Stimulated activated CD8-positive, alpha-beta memory T cell treated with anti-CD3 and anti-CD28 coated beads, Interleukin-4, amount 100 ng/mL, for 4 hours (primary cell): Measurements from ENCODE around the gene PPP1R12C.

Source experiments
- DNase-seq, 2 donors: peaks; one replicate each; pipeline ENCODE4 v3.0.0-alpha.2; 2020; ENCODE audit warnings: low read depth in 2 of 2, low spot score in 1 of 2

Gene PPP1R12C

DNA sequence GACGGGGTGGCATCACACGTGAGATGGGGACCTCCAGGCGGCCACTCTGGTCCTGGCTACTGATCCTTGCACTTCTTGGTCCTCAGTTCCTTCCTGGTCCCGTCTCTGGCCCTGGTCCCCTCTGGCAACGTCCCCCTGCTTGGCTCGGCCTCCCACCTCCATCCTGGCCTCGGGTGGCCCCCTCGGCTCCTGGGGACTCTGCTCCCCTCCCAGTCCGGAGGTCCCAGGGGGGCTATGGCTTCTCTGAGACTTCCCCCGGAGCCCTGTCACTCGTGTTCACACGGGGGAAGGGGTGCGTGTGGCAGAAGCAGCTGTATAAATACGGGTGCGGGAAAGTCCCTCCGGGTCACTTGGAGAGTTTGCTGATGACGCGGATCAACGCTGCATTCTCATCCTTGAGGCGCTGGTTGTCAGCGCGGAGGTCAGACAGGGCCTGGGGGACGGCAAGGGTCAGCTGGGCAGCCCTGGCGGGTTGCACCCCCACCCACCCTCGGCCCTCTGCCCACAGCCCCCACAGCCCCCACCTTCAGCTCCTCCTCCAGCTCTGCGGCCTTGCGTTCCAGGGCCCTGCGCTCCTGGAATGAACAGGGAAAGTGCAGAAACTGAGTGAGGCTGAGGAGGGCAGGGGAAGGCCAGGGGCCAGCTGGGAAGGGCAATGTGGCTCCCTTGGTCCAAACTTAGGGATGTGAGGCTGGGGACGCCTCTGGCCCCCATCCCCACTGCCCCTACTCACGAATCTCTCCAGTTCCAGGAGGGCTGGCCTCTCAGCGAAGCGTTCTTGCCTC lies 26.1 kb downstream of the PPP1R12C start:
- DNase-seq, result no peak

DNA sequence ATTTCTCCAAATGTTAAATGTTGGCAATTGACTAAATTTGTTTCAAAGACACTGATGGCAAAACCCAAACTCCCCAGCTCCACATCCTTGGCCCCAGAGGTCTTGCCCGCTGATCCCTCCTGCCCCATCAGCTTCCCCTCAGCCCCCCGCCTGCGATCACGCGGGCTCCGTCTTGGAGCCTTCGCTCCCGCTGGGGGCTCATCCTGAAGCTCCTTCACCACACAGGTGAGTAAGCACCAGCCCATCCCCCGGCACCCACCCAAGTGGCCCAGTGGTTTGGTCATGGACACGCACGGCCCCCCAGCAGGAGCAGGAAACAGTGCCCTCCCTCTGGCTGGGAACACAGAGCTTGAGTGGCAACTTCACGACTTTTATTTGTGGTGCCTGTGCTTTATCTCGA lies 26.9 kb downstream of the PPP1R12C start:
- DNase-seq, result no peak

DNA sequence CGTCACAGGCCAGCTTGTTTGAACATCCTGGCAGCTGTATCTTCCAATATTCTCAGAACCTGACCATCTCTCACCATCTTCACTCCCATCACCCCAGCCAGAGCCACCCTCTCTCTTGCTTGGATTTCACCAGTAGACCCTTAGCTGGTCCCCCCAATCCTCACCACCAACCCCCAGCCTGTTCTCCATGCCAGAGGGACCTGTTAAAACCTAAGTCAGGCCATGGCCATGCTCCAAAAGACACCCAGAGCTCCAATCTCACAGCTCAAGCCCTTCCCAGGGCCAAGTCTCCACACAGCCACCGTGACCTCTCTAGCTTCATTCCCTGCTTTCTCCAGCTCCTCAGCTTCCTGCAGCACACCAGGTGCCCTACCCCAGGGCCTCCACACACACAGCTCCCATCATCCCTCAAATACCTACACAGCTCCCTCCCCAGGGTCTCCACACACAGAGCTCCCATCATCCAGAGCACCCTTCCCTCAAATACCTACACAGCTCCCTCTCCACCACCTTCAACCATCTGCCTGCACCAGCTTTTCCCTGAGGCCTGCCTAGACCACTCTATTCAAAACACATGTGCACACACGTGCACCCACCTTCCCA lies 28.0 kb downstream of the PPP1R12C start:
- DNase-seq, result no peak

DNA sequence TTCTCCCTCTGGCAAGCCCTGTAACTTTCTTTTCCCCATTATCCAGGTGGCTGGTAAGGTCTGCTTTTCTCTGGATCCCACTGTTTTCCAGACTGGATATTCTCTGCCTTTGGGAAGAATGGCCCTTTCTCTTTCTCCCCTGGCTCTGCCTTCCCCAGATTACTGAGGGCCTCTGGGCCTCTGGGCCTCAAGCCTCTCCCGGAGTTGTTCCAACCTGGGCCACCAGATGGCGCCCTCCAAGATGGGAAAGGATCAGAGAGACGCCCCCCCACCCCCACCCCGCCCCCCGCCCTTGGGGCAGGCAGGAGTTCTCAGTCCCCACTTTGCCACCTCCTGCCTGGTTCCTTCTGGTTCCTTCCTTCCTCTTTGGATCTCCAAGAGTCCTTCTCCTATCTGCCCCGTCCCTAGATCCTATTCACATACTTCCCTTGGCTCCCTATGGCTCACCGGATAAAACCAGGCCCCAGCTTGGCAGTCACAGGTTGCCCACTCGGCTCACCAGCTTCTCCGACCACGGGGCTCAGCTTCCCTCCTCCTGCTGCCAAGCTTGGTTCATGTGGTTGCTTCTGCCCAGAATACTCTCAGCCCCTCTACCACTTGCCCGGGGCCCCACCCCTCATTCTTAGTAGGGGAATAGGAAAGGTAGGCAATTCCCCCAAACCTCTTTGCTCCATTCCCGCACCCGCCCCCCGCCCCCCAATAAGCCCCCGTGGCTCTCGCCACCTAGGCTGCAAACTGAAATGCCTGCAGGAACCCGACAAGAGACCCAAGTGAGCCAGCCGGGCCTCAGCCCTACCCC lies 28.7 kb downstream of the PPP1R12C start:
- DNase-seq, result peak; percentile 39 to 85

DNA sequence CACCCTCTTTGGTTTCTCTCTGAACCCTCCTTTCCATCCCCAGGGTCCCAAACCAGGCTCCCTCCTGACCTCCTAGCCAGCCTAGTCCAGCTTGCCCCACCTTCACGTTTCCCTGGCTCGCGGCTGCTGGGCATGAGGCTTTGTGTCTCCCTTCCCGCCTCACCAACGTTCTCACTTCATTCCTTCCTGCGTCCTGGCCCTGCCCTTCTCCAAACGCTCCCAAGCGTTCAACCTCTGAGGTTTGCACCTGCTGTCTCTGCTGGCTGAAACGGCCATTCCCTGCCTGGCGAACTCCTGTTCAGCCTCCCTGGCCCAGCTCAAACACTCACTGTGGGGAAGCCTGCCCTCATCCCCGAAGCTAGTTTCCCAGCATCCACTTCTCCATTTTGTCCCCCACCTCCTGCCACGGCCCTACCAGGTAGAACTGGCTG lies 29.4 kb downstream of the PPP1R12C start:
- no peak for DNase-seq

DNA sequence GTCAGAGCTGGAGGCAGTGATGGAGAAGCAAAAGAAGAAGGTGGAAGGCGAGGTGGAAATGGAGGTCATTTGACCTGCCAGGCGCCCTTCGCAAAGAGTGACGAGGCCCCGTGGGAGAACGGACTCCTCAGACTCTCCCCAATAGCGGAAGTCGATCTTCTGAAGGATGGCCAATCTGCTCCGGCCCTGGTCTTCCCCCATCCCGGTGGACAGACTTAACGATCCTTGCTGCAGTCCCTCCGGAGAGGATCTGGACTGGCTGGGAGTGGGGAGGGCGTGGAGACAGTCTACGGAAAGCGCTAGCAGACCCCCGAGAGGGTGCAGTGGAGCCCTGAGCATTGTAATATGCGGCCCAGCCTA lies 29.9 kb downstream of the PPP1R12C start:
- DNase-seq, result no peak

GRCh38 chr19:55086730-55087541 lies 30.5 kb downstream of the PPP1R12C start:
- no peak for DNase-seq

GRCh38 chr19:55085923-55086715 lies 31.3 kb downstream of the PPP1R12C start:
- DNase-seq, result no peak

- no peak for DNase-seq
Measured at GRCh38 chr19:55084416-55084815, 33.0 kb downstream of the PPP1R12C start.

- no peak for DNase-seq
Measured at GRCh38 chr19:55083004-55083850, 34.2 kb downstream of the PPP1R12C start.

GRCh38 chr19:55082020-55082851 lies 35.2 kb downstream of the PPP1R12C start:
- DNase-seq, result no peak

DNA sequence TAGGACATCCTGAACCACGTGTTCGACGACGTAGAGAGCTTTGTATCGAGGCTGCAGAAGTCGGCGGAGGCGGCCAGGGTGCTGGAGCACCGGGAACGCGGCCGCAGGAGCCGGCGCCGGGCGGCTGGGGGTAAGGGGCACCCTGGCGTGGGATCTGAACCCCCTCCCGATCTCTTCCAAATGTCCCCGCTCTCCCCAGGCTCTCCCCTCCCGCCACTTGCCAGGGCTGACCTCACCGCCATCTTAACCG lies 35.7 kb downstream of the PPP1R12C start:
- DNase-seq, result no peak

GRCh38 chr19:55080968-55081769 lies 36.3 kb downstream of the PPP1R12C start:
- DNase-seq, result peak; percentile 67 to 71

DNA sequence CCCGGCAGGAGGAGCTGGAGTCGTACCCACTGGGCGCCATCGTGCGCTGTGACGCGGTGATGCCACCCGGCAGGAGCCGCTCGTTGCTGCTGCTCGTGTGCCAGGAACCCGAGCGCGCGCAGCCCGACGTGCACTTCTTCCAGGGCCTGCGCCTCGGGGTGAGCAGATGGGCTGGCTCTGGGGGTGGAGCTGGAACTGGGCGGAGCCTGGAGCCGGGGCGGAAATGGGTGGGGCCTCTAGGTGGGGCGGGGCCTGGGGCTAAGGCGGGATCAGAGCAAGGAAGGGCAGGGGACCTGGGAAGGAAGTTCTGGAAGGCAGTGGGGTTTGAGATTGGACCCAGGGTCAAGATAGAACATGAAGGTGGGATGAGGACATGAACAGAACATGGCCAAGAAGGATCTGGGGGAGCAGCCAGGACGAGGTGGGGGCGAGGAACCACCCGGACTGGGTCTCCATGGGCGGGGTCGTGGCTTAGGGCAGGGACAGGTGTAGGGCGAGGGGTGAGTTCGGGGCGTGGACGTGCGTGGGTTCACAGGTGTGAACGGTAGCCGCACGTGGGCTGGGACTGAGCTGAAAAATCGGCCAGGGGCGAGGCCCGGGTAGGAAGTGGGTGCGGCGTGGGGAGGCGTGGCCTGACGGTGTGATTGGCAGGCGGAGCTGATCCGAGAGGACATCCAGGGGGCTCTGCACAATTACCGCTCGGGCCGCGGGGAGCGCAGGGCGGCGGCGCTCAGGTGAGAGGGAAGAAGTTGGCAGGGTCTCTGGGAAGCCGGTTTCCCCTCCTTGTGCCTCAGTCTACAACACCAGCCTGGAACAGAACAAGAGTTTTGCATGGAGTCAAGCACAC lies 37.1 kb downstream of the PPP1R12C start:
- DNase-seq, result no peak

GRCh38 chr19:55079400-55080038 lies 37.9 kb downstream of the PPP1R12C start:
- DNase-seq, result no peak

GRCh38 chr19:55078996-55079395 lies 38.4 kb downstream of the PPP1R12C start:
- no peak for DNase-seq

GRCh38 chr19:55077106-55077505 lies 40.3 kb downstream of the PPP1R12C start:
- no peak for DNase-seq
